Endometrial microvascular endothelial cells (primary cell): ENCODE data around the gene FUT9. TPM values are rescaled to one million over a fixed set of nuclear protein-coding genes. Genes with fewer than 3 reads are reported as not detected.

Experiments used
- in situ Hi-C: cut with HindIII; loops from 2 replicates; pipeline ENCODE4 v1.10.0; 2017; ENCODE audit warnings: low sequenced_read_pairs, low pct_unique_long_range_greater_than_20kb; ENCODE audit errors: inconsistent ontology term
- total RNA-seq: library from RNA; depleted of rRNA; stranded (reverse); fragments of >200 nt; gene quantifications from one replicate; pipeline ENCODE4 v1.2.3, GENCODE V29; 2015; ENCODE audit errors: inconsistent ontology term

The FUT9 gene
- total RNA-seq, 1 donor from 2014 or later: not detected

- in situ Hi-C loops: no loop called here
These were observed 140.7 kb downstream of the FUT9 start for GRCh38 chr6:96156425-96156824.

GRCh38 chr6:96157018-96157565 lies 141.3 kb downstream of the FUT9 start:
- in situ Hi-C loops: no loop called here

- in situ Hi-C loops: no loop called here
These were observed 146.9 kb downstream of the FUT9 start for GRCh38 chr6:96162711-96163120.

GRCh38 chr6:96164802-96165201 lies 149.0 kb downstream of the FUT9 start:
- in situ Hi-C loops: no loop called here

GRCh38 chr6:96171112-96171511 lies 155.3 kb downstream of the FUT9 start:
- in situ Hi-C loops: no loop called here

GRCh38 chr6:96184798-96185197 lies 169.0 kb downstream of the FUT9 start:
- in situ Hi-C loops: no loop called here

GRCh38 chr6:96186094-96186493 lies 170.3 kb downstream of the FUT9 start:
- in situ Hi-C loops: no loop called here

GRCh38 chr6:96186516-96187195 lies 170.9 kb downstream of the FUT9 start:
- in situ Hi-C loops: no loop called here

GRCh38 chr6:96194675-96195074 lies 178.9 kb downstream of the FUT9 start:
- in situ Hi-C loops: no loop called here

GRCh38 chr6:96195272-96195671 lies 179.5 kb downstream of the FUT9 start:
- in situ Hi-C loops: no loop called here

GRCh38 chr6:96196633-96197032 lies 180.9 kb downstream of the FUT9 start:
- in situ Hi-C loops: no loop called here

- in situ Hi-C loops: no loop called here
These were observed 181.5 kb downstream of the FUT9 start for GRCh38 chr6:96197241-96197640.

GRCh38 chr6:96202571-96202970 lies 186.8 kb downstream of the FUT9 start:
- in situ Hi-C loops: no loop called here

GRCh38 chr6:96211341-96211740 lies 195.6 kb downstream of the FUT9 start:
- in situ Hi-C loops: no loop called here

- in situ Hi-C loops: no loop called here
These were observed 196.3 kb downstream of the FUT9 start for GRCh38 chr6:96212066-96212465.

GRCh38 chr6:96213784-96214183 lies 198.0 kb downstream of the FUT9 start:
- in situ Hi-C loops: no loop called here

GRCh38 chr6:96223695-96224094 lies 207.9 kb downstream of the FUT9 start:
- in situ Hi-C loops: no loop called here

GRCh38 chr6:96227135-96227534 lies 211.4 kb downstream of the FUT9 start:
- in situ Hi-C loops: no loop called here

- in situ Hi-C loops: no loop called here
These were observed 218.7 kb downstream of the FUT9 start for GRCh38 chr6:96234444-96234843.

- in situ Hi-C loops: no loop called here
These were observed 220.2 kb downstream of the FUT9 start for GRCh38 chr6:96235927-96236326.

GRCh38 chr6:96236471-96236870 lies 220.7 kb downstream of the FUT9 start:
- in situ Hi-C loops: no loop called here
